Hepatocyte (in vitro differentiated cells): ENCODE results near the gene TCF7L1. TPM values are rescaled to one million over a fixed set of nuclear protein-coding genes. Genes with fewer than 3 reads are reported as not detected.

ENCODE experiments used
- DNase-seq: peaks from one replicate; pipeline ENCODE4 v3.0.0-alpha.2; 2016; ENCODE audit warnings: low spot score
- H2AFZ ChIP-seq: fragments of 200-600 bp; sonication (generic); 2 replicates; pipeline ENCODE4 v1.6.0; 2016; ENCODE audit warnings: antibody characterized with exemption, mild to moderate bottlenecking
- H3K27ac ChIP-seq: fragments of 200-600 bp; sonication (generic); 2 replicates; pipeline ENCODE4 v1.5.1; 2016; ENCODE audit warnings: mild to moderate bottlenecking
- H3K27me3 ChIP-seq: fragments of 200-600 bp; sonication (generic); 2 replicates; pipeline ENCODE4 v1.6.1; 2016
- H3K36me3 ChIP-seq: fragments of 200-600 bp; sonication (generic); replicated peaks from 2 replicates; pipeline ENCODE4 v1.5.1; 2016; ENCODE audit warnings: low read depth; ENCODE audit not compliant: insufficient read depth
- H3K4me1 ChIP-seq: fragments of 200-600 bp; sonication (generic); 2 replicates; pipeline ENCODE4 v1.5.1; 2016; ENCODE audit warnings: mild to moderate bottlenecking, moderate library complexity; ENCODE audit not compliant: insufficient read depth
- H3K4me2 ChIP-seq: fragments of 200-600 bp; sonication (generic); 2 replicates; pipeline ENCODE4 v1.6.0; 2016
- H3K4me3 ChIP-seq: fragments of 200-600 bp; sonication (generic); 2 replicates; pipeline ENCODE4 v1.5.1; 2016; ENCODE audit warnings: mild to moderate bottlenecking
- H3K79me2 ChIP-seq: fragments of 200-600 bp; sonication (generic); 2 replicates; pipeline ENCODE4 v1.6.0; 2017; ENCODE audit warnings: mild to moderate bottlenecking
- H3K9me2 ChIP-seq: fragments of 200-600 bp; sonication (generic); replicated peaks from 2 replicates; pipeline ENCODE4 v1.6.0; 2017; ENCODE audit warnings: mild to moderate bottlenecking; ENCODE audit not compliant: insufficient read depth
- H3K9me3 ChIP-seq: fragments of 200-600 bp; sonication (generic); 2 replicates; pipeline ENCODE4 v1.5.1; 2016; ENCODE audit warnings: low read depth, mild to moderate bottlenecking
- H4K20me1 ChIP-seq: fragments of 200-600 bp; sonication (generic); 2 replicates; pipeline ENCODE4 v1.6.0; 2016; ENCODE audit warnings: mild to moderate bottlenecking; ENCODE audit not compliant: insufficient read depth, poor library complexity, severe bottlenecking
- CTCF ChIP-seq: fragments of 200-600 bp; sonication (generic); IDR thresholded peaks from 2 replicates; pipeline ENCODE4 v1.5.1; 2016; ENCODE audit warnings: antibody characterized with exemption, mild to moderate bottlenecking; ENCODE audit not compliant: poor library complexity
- EZH2 ChIP-seq: fragments of 200-600 bp; sonication (generic); IDR thresholded peaks from 2 replicates; pipeline ENCODE4 v1.6.1; 2016; ENCODE audit warnings: antibody characterized with exemption, mild to moderate bottlenecking, borderline replicate concordance
- EZH2phosphoT487 ChIP-seq: fragments of 200-600 bp; sonication (generic); IDR thresholded peaks from one replicate; pipeline ENCODE4 v1.6.1; 2018; ENCODE audit warnings: antibody characterized with exemption, mild to moderate bottlenecking, low read depth, moderate library complexity; ENCODE audit not compliant: unreplicated experiment, severe bottlenecking
- WGBS: methylation state at CpG from one replicate; pipeline ENCODE4 v1.1.6; 2016; ENCODE audit warnings: low lambda C conversion rate; ENCODE audit errors: missing lambda C conversion rate; 5-methylcytosine and 5-hydroxymethylcytosine counted together
- polyA plus RNA-seq: library from polyadenylated mRNA; unstranded; fragments of >200 nt; fragmentation: Nextera tagmentation; extraction: Ambion mirVana; gene quantifications from 2 replicates; pipeline ENCODE4 v1.2.1, GENCODE V29; 2016
- total RNA-seq: library from RNA; depleted of rRNA; stranded (reverse); fragments of >200 nt; gene quantifications from 2 replicates; pipeline ENCODE4 v1.2.3, GENCODE V29; 2014

The TCF7L1 gene
- total and polyA plus RNA-seq, 2 experiments from 2014 or later = 3.7 to 20.6 TPM

- Histone ChIP-seq H3K4me3 (no peak overlapping the region), H3K9me2 (no peaks in the 10 kb centered on the region), H2AFZ (no peak overlapping the region), H3K27ac (peak overlapping the region; percentile 64), H3K79me2 (peaks cover 91% of the 10 kb centered on the region), H3K9me3 (no peaks in the 10 kb centered on the region), H3K4me2 (peak overlapping the region; percentile 37), H3K36me3 (no peaks in the 10 kb centered on the region), H3K4me1 (peaks cover 35% of the 10 kb centered on the region), H3K27me3 (no peaks in the 10 kb centered on the region), H4K20me1 (peaks cover 49% of the 10 kb centered on the region)
- TF ChIP-seq EZH2phosphoT487 (no peak), CTCF (no peak), EZH2 (no peak)
- no peak for DNase-seq
- 82% methylated on average over 3 of the region's 3 CpGs for WGBS
Measured at GRCh38 chr2:85156619-85157018, 23.4 kb downstream of the TCF7L1 start.

- Histone ChIP-seq H3K9me2 (no peaks in the 10 kb centered on the region), H3K79me2 (peaks cover 91% of the 10 kb centered on the region), H3K36me3 (no peaks in the 10 kb centered on the region), H4K20me1 (peaks cover 57% of the 10 kb centered on the region), H3K4me2 (no peak overlapping the region), H3K4me1 (peaks cover 39% of the 10 kb centered on the region), H3K27ac (no peak overlapping the region), H3K27me3 (no peaks in the 10 kb centered on the region), H3K4me3 (no peak overlapping the region), H3K9me3 (no peaks in the 10 kb centered on the region), H2AFZ (no peak overlapping the region)
- TF ChIP-seq EZH2phosphoT487 (no peak), EZH2 (no peak), CTCF (no peak)
- DNase-seq = no peak
- 100% methylated on average over 1 of the region's 1 CpG for WGBS
Measured at GRCh38 chr2:85157345-85157744, 24.2 kb downstream of the TCF7L1 start.

- Histone ChIP-seq H3K9me2 (no peaks in the 10 kb centered on the region), H3K36me3 (no peaks in the 10 kb centered on the region), H3K27me3 (no peaks in the 10 kb centered on the region), H3K4me3 (no peak overlapping the region), H3K4me2 (no peak overlapping the region), H3K27ac (no peak overlapping the region), H4K20me1 (peaks cover 70% of the 10 kb centered on the region), H3K4me1 (peaks cover 51% of the 10 kb centered on the region), H3K9me3 (no peaks in the 10 kb centered on the region), H2AFZ (no peak overlapping the region), H3K79me2 (peaks cover 91% of the 10 kb centered on the region)
- no peak for DNase-seq
- 84% methylated on average over 14 of the region's 14 CpGs for WGBS
- TF ChIP-seq EZH2 (no peak), CTCF (no peak)
Measured at GRCh38 chr2:85158559-85159273, 25.5 kb downstream of the TCF7L1 start.
